ENCODE data around the gene ZNF74.
"Not testable (repeated sequence)": the region's sequence is repeated elsewhere in the genome, so short reads cannot be mapped to it uniquely, and the experiment has no call there.

ZNF74 gene

GRCh38 chr22:20413217-20414058, 19.5 kb downstream of the ZNF74 start:
- no peak overlapping the region for H3K4me3 ChIP-seq (ENCODE audit: low read length)
- no peaks in the 10 kb centered on the region for H3K36me3 ChIP-seq (ENCODE audit: control insufficient read depth, insufficient read depth, low read length, severe bottlenecking)
- H3K9me3 ChIP-seq (ENCODE audit: control insufficient read depth, low read length): no peaks in the 10 kb centered on the region
- H3K9ac ChIP-seq (ENCODE audit: low read length): no peak overlapping the region
- H3K27me3 ChIP-seq (replicated peaks; ENCODE audit: control insufficient read depth, insufficient read depth, low read length): peaks cover 5% of the 10 kb centered on the region
- peaks cover 5% of the 10 kb centered on the region for H3K4me1 ChIP-seq (ENCODE audit: control insufficient read depth, insufficient read depth, low read length)
- no peak for DNase-seq (ENCODE audit: low read depth)

- no peak for DNase-seq (ENCODE audit: low read depth)
- Histone ChIP-seq H3K9me3 (ENCODE audit: control insufficient read depth, low read length) (no peaks in the 10 kb centered on the region), H3K27me3 (replicated peaks; ENCODE audit: control insufficient read depth, insufficient read depth, low read length) (peaks cover 5% of the 10 kb centered on the region), H3K36me3 (ENCODE audit: control insufficient read depth, insufficient read depth, low read length, severe bottlenecking) (no peaks in the 10 kb centered on the region), H3K9ac (ENCODE audit: low read length) (no peak overlapping the region), H3K4me1 (ENCODE audit: control insufficient read depth, insufficient read depth, low read length) (peaks cover 6% of the 10 kb centered on the region), H3K4me3 (ENCODE audit: low read length) (no peak overlapping the region)
Measured at GRCh38 chr22:20414059-20414440, 20.1 kb downstream of the ZNF74 start.

DNA sequence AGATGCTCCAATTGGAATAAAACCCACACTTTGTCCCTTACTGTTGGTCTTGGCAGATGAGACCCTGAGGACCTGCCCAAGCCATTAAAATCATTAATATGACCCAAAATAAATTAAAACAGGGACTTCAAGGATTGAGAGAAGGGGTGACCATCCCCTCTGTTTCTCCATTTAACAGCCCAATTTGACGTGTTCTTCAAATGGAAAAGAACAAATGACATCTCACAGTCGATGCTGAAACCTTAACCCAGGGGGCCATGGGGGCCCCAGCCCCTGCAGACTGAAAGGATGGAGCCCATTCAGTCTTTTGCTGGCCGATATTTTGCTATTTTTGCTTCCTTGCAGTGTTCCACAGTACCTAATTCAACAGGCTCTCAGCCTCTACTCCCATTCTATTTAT, 20.5 kb downstream of the ZNF74 start:
- H3K4me3 ChIP-seq (ENCODE audit: low read length): no peak overlapping the region
- H3K4me1 ChIP-seq (ENCODE audit: control insufficient read depth, insufficient read depth, low read length): peaks cover 6% of the 10 kb centered on the region
- H3K27me3 ChIP-seq (replicated peaks; ENCODE audit: control insufficient read depth, insufficient read depth, low read length): peaks cover 5% of the 10 kb centered on the region
- DNase-seq (ENCODE audit: low read depth): no peak
- H3K9me3 ChIP-seq (ENCODE audit: control insufficient read depth, low read length): no peaks in the 10 kb centered on the region
- H3K36me3 ChIP-seq (ENCODE audit: control insufficient read depth, insufficient read depth, low read length, severe bottlenecking): no peaks in the 10 kb centered on the region
- H3K9ac ChIP-seq (ENCODE audit: low read length): no peak overlapping the region

- not testable (repeated sequence) for H3K4me3 ChIP-seq (ENCODE audit: low read length)
Measured at GRCh38 chr22:20415241-20415640, 21.3 kb downstream of the ZNF74 start.

DNA sequence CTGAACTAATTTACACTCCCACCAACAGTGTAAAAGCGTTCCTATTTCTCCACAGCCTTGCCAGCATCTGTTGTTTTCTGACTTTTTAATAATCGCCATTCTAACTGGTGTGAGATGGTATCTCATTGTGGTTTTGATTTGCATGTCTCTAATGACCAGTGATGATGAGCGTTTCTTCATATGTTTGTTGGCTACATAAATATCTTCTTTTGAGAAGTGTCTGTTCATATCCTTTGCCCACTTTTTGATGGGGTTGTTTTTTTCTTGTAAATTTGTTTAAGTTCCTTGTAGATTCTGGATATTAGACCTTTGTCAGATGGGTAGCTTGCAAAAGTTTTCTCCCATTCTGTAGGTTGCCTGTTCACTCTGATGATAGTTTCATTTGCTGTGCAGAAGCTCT, 21.7 kb downstream of the ZNF74 start:
- H3K4me3 ChIP-seq (ENCODE audit: low read length); H3K27me3 ChIP-seq (replicated peaks; ENCODE audit: control insufficient read depth, insufficient read depth, low read length); DNase-seq (ENCODE audit: low read depth); H3K9ac ChIP-seq (ENCODE audit: low read length); H3K4me1 ChIP-seq (ENCODE audit: control insufficient read depth, insufficient read depth, low read length); H3K36me3 ChIP-seq (ENCODE audit: control insufficient read depth, insufficient read depth, low read length, severe bottlenecking); H3K9me3 ChIP-seq (ENCODE audit: control insufficient read depth, low read length): not testable (repeated sequence)

More at GRCh38 chr22:20415241-20415640, 21.3 kb downstream of the ZNF74 start:
- DNase-seq (ENCODE audit: low read depth); H3K27me3 ChIP-seq (replicated peaks; ENCODE audit: control insufficient read depth, insufficient read depth, low read length); H3K4me1 ChIP-seq (ENCODE audit: control insufficient read depth, insufficient read depth, low read length); H3K36me3 ChIP-seq (ENCODE audit: control insufficient read depth, insufficient read depth, low read length, severe bottlenecking); H3K9me3 ChIP-seq (ENCODE audit: control insufficient read depth, low read length); H3K9ac ChIP-seq (ENCODE audit: low read length): not testable (repeated sequence)

DNA sequence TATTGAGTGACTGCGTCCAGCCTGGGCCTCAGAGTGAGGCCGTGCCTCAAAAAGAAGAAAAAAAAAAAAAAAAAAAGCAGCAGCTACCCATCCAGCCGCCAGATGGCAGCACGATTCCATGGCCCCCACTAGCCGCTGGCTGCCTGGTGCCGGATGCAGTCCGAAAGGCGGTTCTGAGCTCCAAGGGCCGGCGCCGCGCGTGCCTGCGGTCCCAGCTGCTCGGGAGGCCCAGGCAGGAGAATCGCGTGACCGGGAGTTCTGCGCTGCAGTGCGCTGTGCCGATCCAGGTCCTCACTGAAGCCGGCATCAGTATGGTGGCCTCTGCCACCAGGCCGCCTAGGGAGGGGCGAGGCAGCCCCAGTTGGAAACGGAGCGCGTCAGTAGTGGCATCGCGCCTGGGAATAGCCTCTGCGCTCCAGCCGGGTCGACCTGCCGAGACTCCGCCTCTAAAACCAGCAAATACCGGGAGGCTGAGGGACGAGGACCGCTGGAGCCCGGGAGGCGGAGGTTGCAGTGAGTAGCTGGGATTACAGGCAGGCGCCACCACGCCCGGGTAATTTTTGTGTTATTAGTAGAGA, 24.3 kb downstream of the ZNF74 start:
- peak; percentile 95 for DNase-seq (ENCODE audit: low read depth)
- H3K4me3 ChIP-seq (ENCODE audit: low read length): peak overlapping the region; percentile 80
- H3K9ac ChIP-seq (ENCODE audit: low read length): peak overlapping the region; percentile 83
- peaks cover 5% of the 10 kb centered on the region for H3K27me3 ChIP-seq (replicated peaks; ENCODE audit: control insufficient read depth, insufficient read depth, low read length)
- H3K4me1 ChIP-seq (ENCODE audit: control insufficient read depth, insufficient read depth, low read length): peaks cover 13% of the 10 kb centered on the region
- no peaks in the 10 kb centered on the region for H3K36me3 ChIP-seq (ENCODE audit: control insufficient read depth, insufficient read depth, low read length, severe bottlenecking)
- H3K9me3 ChIP-seq (ENCODE audit: control insufficient read depth, low read length): no peaks in the 10 kb centered on the region

GRCh38 chr22:20419664-20419951, 25.7 kb downstream of the ZNF74 start:
- no peak for DNase-seq (ENCODE audit: low read depth)
- no peaks in the 10 kb centered on the region for H3K27me3 ChIP-seq (replicated peaks; ENCODE audit: control insufficient read depth, insufficient read depth, low read length)
- H3K9me3 ChIP-seq (ENCODE audit: control insufficient read depth, low read length): no peaks in the 10 kb centered on the region
- no peak overlapping the region for H3K4me3 ChIP-seq (ENCODE audit: low read length)
- H3K9ac ChIP-seq (ENCODE audit: low read length): no peak overlapping the region
- H3K4me1 ChIP-seq (ENCODE audit: control insufficient read depth, insufficient read depth, low read length): peaks cover 19% of the 10 kb centered on the region
- H3K36me3 ChIP-seq (ENCODE audit: control insufficient read depth, insufficient read depth, low read length, severe bottlenecking): no peaks in the 10 kb centered on the region

GRCh38 chr22:20420157-20420842, 26.3 kb downstream of the ZNF74 start:
- Histone ChIP-seq H3K9me3 (ENCODE audit: control insufficient read depth, low read length) (no peaks in the 10 kb centered on the region), H3K4me3 (ENCODE audit: low read length) (no peak overlapping the region), H3K36me3 (ENCODE audit: control insufficient read depth, insufficient read depth, low read length, severe bottlenecking) (peaks cover 5% of the 10 kb centered on the region), H3K9ac (ENCODE audit: low read length) (no peak overlapping the region), H3K4me1 (ENCODE audit: control insufficient read depth, insufficient read depth, low read length) (peaks cover 19% of the 10 kb centered on the region), H3K27me3 (replicated peaks; ENCODE audit: control insufficient read depth, insufficient read depth, low read length) (no peaks in the 10 kb centered on the region)
- DNase-seq (ENCODE audit: low read depth): no peak

DNA sequence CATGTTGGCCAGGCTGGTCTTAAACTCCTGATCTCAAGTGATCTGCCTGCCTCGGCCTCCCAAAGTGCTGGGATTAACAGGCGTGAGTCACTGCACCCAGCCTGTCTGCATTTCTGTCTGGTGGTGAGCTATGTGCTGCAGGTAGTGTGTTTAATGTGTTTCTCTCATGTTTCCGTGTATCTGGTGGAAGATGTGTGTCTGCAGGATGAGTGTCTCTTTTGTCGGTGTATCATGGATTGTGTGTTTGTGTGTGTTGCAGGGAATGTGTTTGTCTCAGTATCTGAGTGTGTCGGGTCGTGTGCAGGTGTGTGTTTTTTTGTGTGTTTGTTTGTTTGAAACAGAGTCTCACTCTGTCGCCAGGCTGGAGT, 27.5 kb downstream of the ZNF74 start:
- Histone ChIP-seq H3K27me3 (replicated peaks; ENCODE audit: control insufficient read depth, insufficient read depth, low read length) (no peaks in the 10 kb centered on the region), H3K9ac (ENCODE audit: low read length) (no peak overlapping the region), H3K36me3 (ENCODE audit: control insufficient read depth, insufficient read depth, low read length, severe bottlenecking) (peaks cover 5% of the 10 kb centered on the region), H3K4me3 (ENCODE audit: low read length) (no peak overlapping the region), H3K9me3 (ENCODE audit: control insufficient read depth, low read length) (no peaks in the 10 kb centered on the region), H3K4me1 (ENCODE audit: control insufficient read depth, insufficient read depth, low read length) (peaks cover 19% of the 10 kb centered on the region)
- DNase-seq (ENCODE audit: low read depth): no peak

GRCh38 chr22:20422271-20423007, 28.5 kb downstream of the ZNF74 start:
- Histone ChIP-seq H3K36me3 (ENCODE audit: control insufficient read depth, insufficient read depth, low read length, severe bottlenecking) (peaks cover 12% of the 10 kb centered on the region), H3K9ac (ENCODE audit: low read length) (peak overlapping the region; percentile 27), H3K4me3 (ENCODE audit: low read length) (no peak overlapping the region), H3K27me3 (replicated peaks; ENCODE audit: control insufficient read depth, insufficient read depth, low read length) (no peaks in the 10 kb centered on the region), H3K9me3 (ENCODE audit: control insufficient read depth, low read length) (no peaks in the 10 kb centered on the region), H3K4me1 (ENCODE audit: control insufficient read depth, insufficient read depth, low read length) (peaks cover 19% of the 10 kb centered on the region)
- DNase-seq (ENCODE audit: low read depth): peak; percentile 82
